ENCODE measurements around the gene WDR43.

DNA sequence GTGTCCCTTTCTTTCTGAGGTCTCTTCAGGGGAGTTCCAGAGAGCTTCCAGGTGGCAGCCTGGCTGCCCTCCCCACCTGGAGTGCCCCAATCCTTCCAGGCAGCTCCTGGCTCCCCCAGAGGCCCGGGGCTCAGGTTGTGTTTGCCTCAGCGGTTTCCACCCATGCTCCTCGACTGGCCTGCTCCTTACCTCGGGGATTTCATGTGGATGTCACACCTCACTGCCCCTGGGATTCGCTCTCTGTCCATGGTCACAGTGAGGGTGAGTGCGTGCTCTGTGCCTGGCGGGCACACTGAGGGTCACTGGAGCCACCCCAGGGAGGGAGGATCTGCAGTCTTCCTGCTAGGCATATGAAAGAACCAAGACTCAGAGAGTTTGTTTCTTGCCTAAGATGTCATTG lies 84.6 kb downstream of the WDR43 start:
- no peak for TF ChIP-seq FOXM1 (IDR thresholded peaks at IDR 0.05; ENCODE audit: borderline replicate concordance)
- no peak for TF ChIP-seq ARNT (IDR thresholded peaks at IDR 0.05)
- TF ChIP-seq, protein P1, sequence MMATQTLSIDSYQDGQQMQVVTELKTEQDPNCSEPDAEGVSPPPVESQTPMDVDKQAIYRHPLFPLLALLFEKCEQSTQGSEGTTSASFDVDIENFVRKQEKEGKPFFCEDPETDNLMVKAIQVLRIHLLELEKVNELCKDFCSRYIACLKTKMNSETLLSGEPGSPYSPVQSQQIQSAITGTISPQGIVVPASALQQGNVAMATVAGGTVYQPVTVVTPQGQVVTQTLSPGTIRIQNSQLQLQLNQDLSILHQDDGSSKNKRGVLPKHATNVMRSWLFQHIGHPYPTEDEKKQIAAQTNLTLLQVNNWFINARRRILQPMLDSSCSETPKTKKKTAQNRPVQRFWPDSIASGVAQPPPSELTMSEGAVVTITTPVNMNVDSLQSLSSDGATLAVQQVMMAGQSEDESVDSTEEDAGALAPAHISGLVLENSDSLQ (IDR thresholded peaks at IDR 0.05) = no peak
- no peak for TF ChIP-seq LEF1 (IDR thresholded peaks at IDR 0.05; ENCODE audit: borderline replicate concordance)
- TF ChIP-seq TARDBP (IDR thresholded peaks at IDR 0.05) = no peak
- TF ChIP-seq BHLHE40 (IDR thresholded peaks at IDR 0.05; ENCODE audit: borderline replicate concordance) = no peak
- TF ChIP-seq L3MBTL2 (conservative IDR thresholded peaks at IDR 0.05) = no peak
